Loucy (cell line): ENCODE measurements around the gene ANXA8.
"Not testable (repeated sequence)": the region's sequence is repeated elsewhere in the genome, so short reads cannot be mapped to it uniquely, and the experiment has no call there.

ENCODE experiments used
- H2AFZ ChIP-seq: fragments of 200-600 bp; sonication (generic); 2 replicates; pipeline ENCODE4 v1.6.0; 2016; ENCODE audit warnings: antibody characterized with exemption, mild to moderate bottlenecking, low read length, moderate library complexity
- H3F3A ChIP-seq: fragments of 200-600 bp; 2 replicates; pipeline ENCODE4 v1.6.0; 2016; ENCODE audit warnings: antibody characterized with exemption, low read depth, mild to moderate bottlenecking
- H3K27me3 ChIP-seq: fragments of 200-600 bp; sonication (generic); 2 replicates; pipeline ENCODE4 v1.6.1; 2014; ENCODE audit warnings: low read length, mild to moderate bottlenecking; ENCODE audit not compliant: insufficient read depth, poor library complexity, severe bottlenecking
- H3K36me3 ChIP-seq: fragments of 200-600 bp; sonication (generic); 2 replicates; pipeline ENCODE4 v1.6.1; 2016; ENCODE audit warnings: low read length; ENCODE audit not compliant: insufficient read depth
- H3K4me1 ChIP-seq: fragments of 200-600 bp; sonication (generic); 2 replicates; pipeline ENCODE4 v1.5.1; 2014; ENCODE audit warnings: low read length, mild to moderate bottlenecking; ENCODE audit not compliant: insufficient read depth, poor library complexity, severe bottlenecking
- H3K4me2 ChIP-seq: fragments of 200-600 bp; sonication (generic); 2 replicates; pipeline ENCODE4 v1.6.0; 2014; ENCODE audit warnings: antibody characterized with exemption, low read length, low read depth, mild to moderate bottlenecking; ENCODE audit not compliant: poor library complexity, severe bottlenecking
- H3K4me3 ChIP-seq: fragments of 200-600 bp; sonication (generic); 2 replicates; pipeline ENCODE4 v1.5.1; 2014; ENCODE audit warnings: low read length, mild to moderate bottlenecking, mixed read lengths; ENCODE audit not compliant: poor library complexity, severe bottlenecking
- H3K79me2 ChIP-seq: fragments of 200-600 bp; sonication (generic); 2 replicates; pipeline ENCODE4 v1.6.1; 2014; ENCODE audit warnings: low read length; ENCODE audit not compliant: insufficient read depth
- H3K9ac ChIP-seq: fragments of 200-600 bp; sonication (generic); 2 replicates; pipeline ENCODE4 v1.6.0; 2014; ENCODE audit warnings: mild to moderate bottlenecking, low read depth, low read length, moderate library complexity; ENCODE audit not compliant: poor library complexity, severe bottlenecking
- H3K9me2 ChIP-seq: fragments of 200-600 bp; sonication (generic); replicated peaks from 2 replicates; pipeline ENCODE4 v1.6.1; 2016; ENCODE audit warnings: low read depth, low read length, mixed read lengths
- H3K9me3 ChIP-seq: fragments of 200-600 bp; sonication (generic); 2 replicates; pipeline ENCODE4 v1.6.1; 2014; ENCODE audit warnings: mild to moderate bottlenecking, antibody characterized with exemption, low read length, low read depth; ENCODE audit not compliant: insufficient read depth
- H4K20me1 ChIP-seq: fragments of 200-600 bp; sonication (generic); 2 replicates; pipeline ENCODE4 v1.6.0; 2014; ENCODE audit warnings: antibody characterized with exemption, low read length, mild to moderate bottlenecking; ENCODE audit not compliant: insufficient read depth, poor library complexity, severe bottlenecking

Gene ANXA8

DNA sequence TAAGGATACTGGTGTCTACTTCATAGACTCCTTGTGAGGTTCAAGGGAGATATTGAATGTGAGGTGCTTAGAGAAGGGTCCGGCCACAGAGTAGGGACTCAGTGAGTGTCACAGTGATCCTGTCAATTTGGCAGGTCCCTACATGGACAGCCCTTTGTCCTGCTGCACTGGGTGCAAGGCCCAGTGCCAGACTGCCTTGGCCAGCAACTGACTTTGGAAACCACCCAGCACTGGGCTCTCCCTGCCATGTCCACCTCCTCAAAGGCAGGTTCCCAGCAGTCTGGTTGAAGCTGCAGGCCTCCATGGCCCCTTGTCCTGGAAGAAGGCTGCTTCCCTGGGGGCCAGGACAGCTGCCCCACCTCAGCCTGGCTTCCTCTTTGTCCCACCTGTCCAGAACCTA lies 1.5 kb downstream of the ANXA8 start:
- H2AFZ ChIP-seq, H3F3A ChIP-seq, H3K36me3 ChIP-seq, H3K9ac ChIP-seq, H3K9me3 ChIP-seq, H3K9me2 ChIP-seq, H3K4me1 ChIP-seq, H3K4me3 ChIP-seq, H3K4me2 ChIP-seq, H3K79me2 ChIP-seq, H3K27me3 ChIP-seq, H4K20me1 ChIP-seq: not testable (repeated sequence)

DNA sequence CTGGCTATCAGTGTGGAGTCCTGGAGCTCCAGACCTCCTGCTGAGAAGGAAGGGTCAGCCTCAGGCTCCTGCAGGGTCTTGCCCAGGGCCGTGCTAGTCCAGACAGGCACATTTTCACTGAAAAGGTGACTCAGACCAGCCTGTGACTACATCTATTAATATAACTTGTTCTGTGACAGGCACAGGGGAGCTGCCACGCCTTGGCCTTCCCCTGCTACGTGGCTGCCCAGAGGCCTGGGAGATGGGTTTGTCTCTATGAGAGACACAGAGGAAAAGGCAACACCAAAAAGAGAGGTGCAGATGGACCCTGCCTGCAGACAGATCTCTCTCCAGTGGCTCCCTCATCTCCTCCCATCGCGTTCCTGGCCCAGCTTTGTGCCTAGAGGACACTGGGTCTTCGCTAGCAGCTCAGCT lies 2.1 kb downstream of the ANXA8 start:
- H3K79me2 ChIP-seq, H3K4me2 ChIP-seq, H3K27me3 ChIP-seq, H4K20me1 ChIP-seq, H2AFZ ChIP-seq, H3K4me3 ChIP-seq, H3K4me1 ChIP-seq, H3K9me3 ChIP-seq, H3K9me2 ChIP-seq, H3K36me3 ChIP-seq, H3K9ac ChIP-seq, H3F3A ChIP-seq: not testable (repeated sequence)

DNA sequence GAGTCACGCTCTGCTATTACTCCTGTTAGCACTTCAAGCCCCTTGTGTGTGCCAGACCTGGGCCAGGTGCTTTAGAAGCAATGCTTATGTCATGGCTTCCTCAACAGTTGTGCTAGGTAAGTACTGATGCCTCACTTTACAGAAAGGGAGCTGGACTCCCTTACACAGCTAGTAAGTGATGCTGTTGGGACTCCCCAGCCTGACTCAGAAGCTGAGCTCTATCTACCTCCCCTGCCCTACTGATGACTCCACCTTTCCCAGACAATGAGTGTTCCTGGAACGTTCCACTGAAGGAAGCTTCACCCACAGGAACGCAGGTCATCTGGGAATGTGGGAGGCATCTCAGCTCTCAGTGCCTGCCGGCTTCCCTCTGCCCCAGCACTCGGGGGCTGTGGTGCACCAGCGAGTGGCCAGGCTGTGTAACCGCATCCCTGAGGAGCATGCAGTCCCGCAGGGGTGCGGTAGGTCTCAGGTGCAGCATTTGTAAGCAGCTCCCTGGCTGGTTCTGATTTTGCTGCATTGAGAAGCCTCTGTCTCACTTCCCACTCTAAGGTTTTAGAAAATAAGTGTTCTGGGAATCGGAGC lies 2.6 kb downstream of the ANXA8 start:
- H3K4me2 ChIP-seq, H3K4me1 ChIP-seq, H4K20me1 ChIP-seq, H3K36me3 ChIP-seq, H2AFZ ChIP-seq, H3K79me2 ChIP-seq, H3K4me3 ChIP-seq, H3K9me2 ChIP-seq, H3F3A ChIP-seq, H3K9ac ChIP-seq, H3K27me3 ChIP-seq, H3K9me3 ChIP-seq: not testable (repeated sequence)

- not testable (repeated sequence) for H3K79me2 ChIP-seq, H3F3A ChIP-seq, H3K27me3 ChIP-seq, H4K20me1 ChIP-seq, H3K9me3 ChIP-seq, H3K4me1 ChIP-seq, H3K9ac ChIP-seq, H3K9me2 ChIP-seq, H2AFZ ChIP-seq, H3K4me2 ChIP-seq, H3K4me3 ChIP-seq, H3K36me3 ChIP-seq
Observed at GRCh38 chr10:47480133-47480532, 3.8 kb downstream of the ANXA8 start.

DNA sequence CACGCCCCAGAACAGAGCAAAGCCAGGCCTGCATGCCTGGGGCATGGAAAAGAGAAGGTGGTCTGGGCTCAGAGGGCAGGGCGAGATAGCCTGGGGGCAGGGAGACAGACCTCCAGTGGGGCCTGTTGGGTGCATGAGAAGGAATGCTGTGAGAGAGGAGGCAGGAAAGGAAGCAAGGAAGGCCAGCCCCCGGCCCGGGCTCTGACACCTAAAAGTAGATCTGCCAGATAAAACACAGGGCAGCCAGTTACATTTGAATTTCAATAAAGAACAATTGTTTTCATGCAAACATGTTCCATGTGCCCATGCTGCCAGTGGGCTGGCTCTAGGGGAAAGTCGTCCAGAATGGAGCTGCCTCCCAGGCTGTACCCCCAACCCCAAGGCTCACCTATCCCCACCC lies 5.8 kb downstream of the ANXA8 start:
- H2AFZ ChIP-seq, H3K27me3 ChIP-seq, H3K4me3 ChIP-seq, H4K20me1 ChIP-seq, H3K9ac ChIP-seq, H3K4me1 ChIP-seq, H3K9me3 ChIP-seq, H3K79me2 ChIP-seq, H3F3A ChIP-seq, H3K36me3 ChIP-seq, H3K9me2 ChIP-seq, H3K4me2 ChIP-seq: not testable (repeated sequence)

DNA sequence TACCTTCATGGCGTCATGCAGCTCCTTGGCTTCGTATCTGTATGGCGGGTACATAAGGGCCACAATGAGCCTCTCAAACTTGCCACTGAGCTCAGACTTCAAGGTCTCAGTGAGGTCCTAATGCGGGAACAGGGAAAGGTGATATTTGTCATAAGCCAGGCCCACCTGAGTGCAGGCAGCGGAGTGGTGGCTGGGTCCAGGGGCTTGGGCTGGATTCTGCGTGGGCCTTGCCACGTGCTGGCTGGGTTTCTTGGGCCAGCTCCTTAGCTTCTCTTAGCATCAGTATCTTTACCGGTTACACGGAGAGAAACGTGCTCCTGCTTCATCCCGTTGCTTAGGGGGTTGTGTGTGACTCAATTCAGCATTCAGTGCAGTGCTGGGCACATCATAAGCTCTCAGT lies 6.8 kb downstream of the ANXA8 start:
- not testable (repeated sequence) for H2AFZ ChIP-seq, H3F3A ChIP-seq, H3K27me3 ChIP-seq, H3K4me2 ChIP-seq, H3K9me2 ChIP-seq, H3K36me3 ChIP-seq, H3K4me1 ChIP-seq, H3K4me3 ChIP-seq, H4K20me1 ChIP-seq, H3K79me2 ChIP-seq, H3K9ac ChIP-seq, H3K9me3 ChIP-seq

- H3K9me2 ChIP-seq, H3F3A ChIP-seq, H3K9me3 ChIP-seq, H3K9ac ChIP-seq, H3K4me2 ChIP-seq, H3K27me3 ChIP-seq, H3K4me3 ChIP-seq, H4K20me1 ChIP-seq, H2AFZ ChIP-seq, H3K36me3 ChIP-seq, H3K79me2 ChIP-seq, H3K4me1 ChIP-seq: not testable (repeated sequence)
Observed at GRCh38 chr10:47475101-47475500, 8.8 kb downstream of the ANXA8 start.

- H3F3A ChIP-seq, H3K9me3 ChIP-seq, H3K27me3 ChIP-seq, H3K9me2 ChIP-seq, H3K4me1 ChIP-seq, H4K20me1 ChIP-seq, H3K79me2 ChIP-seq, H3K36me3 ChIP-seq, H2AFZ ChIP-seq, H3K9ac ChIP-seq, H3K4me3 ChIP-seq, H3K4me2 ChIP-seq: not testable (repeated sequence)
Observed at GRCh38 chr10:47473516-47473915, 10.4 kb downstream of the ANXA8 start.
